HepG2 (cell line): ENCODE data around the gene GPR158. TPM values are rescaled to one million over a fixed set of nuclear protein-coding genes. Genes with fewer than 3 reads are reported as not detected.

Experiments
- ATAC-seq: fragments of 200-7000 bp; cut with Tn5 transposase; 3 replicates; pipeline ENCODE4 v1.9.1; 2020; ENCODE audit warnings: mild to moderate bottlenecking, moderate library complexity
- BruUV-seq: library from RNA; stranded (reverse); fragments of 400-500 nt; replicated peaks from 2 replicates; lab custom pipeline; 2021; lab: Mats Ljungman, UMichigan
- CTCF ChIA-PET: fragments of 300-600 bp; formaldehyde crosslinking; extraction: SDS; loops from one replicate; lab custom pipeline; 2021; ENCODE audit warnings: low total read pairs, inconsistent platforms, low intra/inter-chr PET ratio; lab: Yijun Ruan, JAX
- POLR2A ChIA-PET: fragments of 350-600 bp; sonication (Branson Sonifier 250); formaldehyde crosslinking; loops from one replicate; lab custom pipeline; 2020; ENCODE audit warnings: antibody characterized with exemption, inconsistent platforms; lab: Yijun Ruan, JAX
- DNase-seq: peaks from one replicate; pipeline ENCODE4 v3.0.0-alpha.2; 2015; ENCODE audit warnings: low spot score
- FAIRE-seq: peaks from 3 replicates; lab custom pipeline; 2011; peaks lifted over from hg19 to GRCh38; lab: Jason Lieb, UNC
- H2AFZ ChIP-seq: one replicate; pipeline ENCODE4 v1.6.1; 2011; ENCODE audit warnings: low read length, inconsistent platforms
- H3K27ac ChIP-seq: fragments of 300-600 bp; 3 replicates; pipeline ENCODE4 v1.8.0; 2011; ENCODE audit warnings: mixed run types, mild to moderate bottlenecking, mixed read lengths, low read length, inconsistent platforms; ENCODE audit not compliant: insufficient read depth; ENCODE audit errors: extremely low read length
- H3K27me3 ChIP-seq, 2 experiments: fragments of 200-600 bp in 1 of 2; 2 replicates in 1 of 2; 3 replicates in 1 of 2; pipeline versions ENCODE4 v1.6.0 to v1.8.0; 2011; ENCODE audit warnings: low read length in 2 of 2, mild to moderate bottlenecking in 2 of 2, moderate library complexity in 2 of 2, inconsistent platforms in 1 of 2; ENCODE audit not compliant: insufficient read depth in 2 of 2, control insufficient read depth in 1 of 2
- H3K36me3 ChIP-seq, 2 experiments: fragments of 200-600 bp in 1 of 2; replicated peaks in 1 of 2; 2 replicates in 1 of 2; 3 replicates in 1 of 2; pipeline versions ENCODE4 v1.5.1 to v1.8.0; 2011; ENCODE audit warnings: low read length in 2 of 2, inconsistent platforms in 1 of 2; ENCODE audit not compliant: insufficient read depth in 2 of 2, control insufficient read depth in 1 of 2
- H3K4me1 ChIP-seq: 2 replicates; pipeline ENCODE4 v1.5.1; 2012; ENCODE audit warnings: low read length, inconsistent platforms; ENCODE audit not compliant: insufficient read depth
- H3K4me2 ChIP-seq: 2 replicates; pipeline ENCODE4 v1.6.0; 2011; ENCODE audit warnings: low read depth, low read length, inconsistent platforms
- H3K4me3 ChIP-seq, 3 experiments: fragments of 200-600 bp in 1 of 3; sonication (generic), shearing (Covaris generic) in 1 of 3; replicated peaks in 1 of 3; 2 replicates each; pipeline ENCODE4 v1.5.1; 2011 to 2016; ENCODE audit warnings: low read length in 3 of 3, inconsistent platforms in 2 of 3, low read depth in 2 of 3, mild to moderate bottlenecking in 2 of 3, control low read depth in 1 of 3, mixed read lengths in 1 of 3; ENCODE audit not compliant: insufficient read depth in 1 of 3
- H3K79me2 ChIP-seq: one replicate; pipeline ENCODE4 v1.6.1; 2011; ENCODE audit warnings: low read length, inconsistent platforms; ENCODE audit not compliant: insufficient read depth
- H3K9ac ChIP-seq: 2 replicates; pipeline ENCODE4 v1.6.0; 2011; ENCODE audit warnings: mild to moderate bottlenecking, low read depth, low read length, inconsistent platforms; ENCODE audit not compliant: insufficient read depth
- H3K9me3 ChIP-seq: 2 replicates; pipeline ENCODE4 v1.5.1; 2012; ENCODE audit warnings: mild to moderate bottlenecking, low read length
- H4K20me1 ChIP-seq: 2 replicates; pipeline ENCODE4 v1.6.0; 2011; ENCODE audit warnings: inconsistent platforms, mild to moderate bottlenecking, low read length, moderate library complexity; ENCODE audit not compliant: insufficient read depth
- FOXC1 ChIP-seq: sonication (generic); formaldehyde crosslinking; IDR thresholded peaks from 2 replicates; pipeline ENCODE4 v1.8.0; 2022; ENCODE audit warnings: mild to moderate bottlenecking, missing genetic modification reagents, borderline replicate concordance
- GZF1 ChIP-seq: sonication (generic); formaldehyde crosslinking; IDR thresholded peaks from 2 replicates; pipeline ENCODE4 v1.5.1; 2020; ENCODE audit warnings: mild to moderate bottlenecking, missing genetic modification reagents
- SMAD1 ChIP-seq: sonication (generic); formaldehyde crosslinking; IDR thresholded peaks from 2 replicates; pipeline ENCODE4 v1.4.0; 2020; ENCODE audit warnings: missing genetic modification reagents, low read depth, mild to moderate bottlenecking, borderline replicate concordance
- TAF1 ChIP-seq: sonication (generic); formaldehyde crosslinking; IDR thresholded peaks from 2 replicates; pipeline ENCODE4 v1.4.0; 2020; ENCODE audit warnings: missing genetic modification reagents
- TCF7 ChIP-seq: sonication (generic); IDR thresholded peaks from 2 replicates; pipeline ENCODE4 v1.6.1; 2016; ENCODE audit warnings: antibody characterized with exemption, low read depth
- ZKSCAN1 ChIP-seq: fragments of 150-350 bp; IDR thresholded peaks from 2 replicates; pipeline ENCODE4 v1.6.1; 2014; ENCODE audit warnings: low read length
- ZNF207 ChIP-seq: fragments of 450-650 bp; IDR thresholded peaks from 2 replicates; pipeline ENCODE4 v1.6.1; 2016; ENCODE audit warnings: antibody characterized with exemption, borderline replicate concordance
- ZNF558 ChIP-seq: sonication (generic); formaldehyde crosslinking; IDR thresholded peaks from 2 replicates; pipeline ENCODE4 v1.9.0; 2022; ENCODE audit warnings: mild to moderate bottlenecking, missing genetic modification reagents, borderline replicate concordance
- ZNF562 ChIP-seq: sonication (generic); formaldehyde crosslinking; IDR thresholded peaks from 2 replicates; pipeline ENCODE4 v1.8.0; 2022; ENCODE audit warnings: missing genetic modification reagents, borderline replicate concordance
- ZNF790 ChIP-seq: sonication (generic); formaldehyde crosslinking; IDR thresholded peaks from 2 replicates; pipeline ENCODE4 v1.8.0; 2022; ENCODE audit warnings: missing genetic modification reagents, mild to moderate bottlenecking, borderline replicate concordance
- WGBS: methylation state at CpG from one replicate; pipeline ENCODE4 v1.1.6; 2017; ENCODE audit warnings: low lambda C conversion rate; 5-methylcytosine and 5-hydroxymethylcytosine counted together
- in situ Hi-C: cut with HindIII; loops from 2 replicates; pipeline ENCODE4 v1.10.0; 2017; ENCODE audit warnings: low pct_unique_long_range_greater_than_20kb; ENCODE audit not compliant: extremely low pct_ligation_motif_present
- intact Hi-C: fragments of 100-400 bp; cut with micrococcal nuclease; formaldehyde crosslinking; loops from one replicate; pipeline ENCODE4 v1.10.0; 2022; ENCODE audit not compliant: unreplicated experiment
- polyA plus RNA-seq, 8 experiments: library from polyadenylated mRNA; depleted of rRNA in 3 of 8; stranded (reverse) in 7 of 8; unstranded in 1 of 8; fragments of >200 nt; fragmentation: Illumina TruSeq in 4 of 8; extraction: Trizol in 4 of 8; gene quantifications; 2 replicates each; pipeline versions ENCODE4 v1.2.1 to v1.2.3, GENCODE V29; 2011 to 2016; ENCODE audit warnings: low read depth in 4 of 8, missing spikeins in 1 of 8, mixed read lengths in 1 of 8; ENCODE audit not compliant: insufficient read depth in 1 of 8
- total RNA-seq, 5 experiments: library from RNA; depleted of rRNA; stranded (reverse); fragments of >200 nt; fragmentation: Illumina TruSeq; extraction: Trizol; gene quantifications; 2 replicates each; pipeline ENCODE4 v1.2.3, GENCODE V29; 2016; ENCODE audit warnings: low read depth in 1 of 5
- TF ChIP-seq, protein P1 (sequence below): sonication (generic); formaldehyde crosslinking; conservative IDR thresholded peaks from 2 replicates; pipeline ENCODE4 v1.8.0; 2022; ENCODE audit warnings: low read depth, missing genetic modification reagents

GPR158 gene
- total and polyA plus RNA-seq, 2 of the 13 experiments (the other 11 are each of a cell fraction or from before 2014, with no cell fraction given), result not detected

DNA sequence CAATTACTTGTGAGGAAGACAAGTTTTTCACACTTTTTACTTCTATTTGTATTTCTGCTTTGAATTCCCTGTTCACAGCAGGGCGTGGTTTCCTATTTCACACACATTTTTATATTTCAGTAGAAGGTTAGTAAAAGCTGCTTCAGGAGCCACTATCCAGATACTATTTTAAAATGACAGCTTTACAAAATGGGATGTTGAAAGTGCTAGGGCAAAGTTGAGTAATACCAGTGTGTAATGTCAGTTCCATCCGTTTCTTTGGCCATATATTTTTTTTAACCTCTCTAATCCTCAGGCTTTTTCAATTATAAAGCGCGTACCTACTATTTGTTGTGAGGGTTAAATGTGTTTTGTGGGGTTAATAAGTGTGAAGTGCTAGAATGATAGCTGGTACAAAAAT lies 276.6 kb downstream of the GPR158 start:
- WGBS, result 12% methylated on average over 4 of the region's 4 CpGs
- Histone ChIP-seq H3K4me1 (no peaks in the 10 kb centered on the region), H4K20me1 (no peaks in the 10 kb centered on the region), H3K36me3 (no peaks in the 10 kb centered on the region), H3K4me2 (no peak overlapping the region), H3K27me3 (no peaks in the 10 kb centered on the region; a peak in 1 of 5 replicates), H3K27ac (no peak overlapping the region), H3K9me3 (peaks cover 4% of the 10 kb centered on the region; the same call in 1 of the 2 replicates)
- ChIA-PET POLR2A (no interaction called here), CTCF (no interaction called here)
- no peak for DNase-seq
- ATAC-seq, result no peak
- no peak for FAIRE-seq
- no peak for TF ChIP-seq TCF7
- no peak for TF ChIP-seq ZNF790
- TF ChIP-seq TAF1 (CRISPR knock-in tag), result no peak
- TF ChIP-seq ZKSCAN1, result no peak
- no peak for TF ChIP-seq GZF1
- TF ChIP-seq FOXC1 (CRISPR knock-in tag), result no peak
- TF ChIP-seq, protein P1, sequence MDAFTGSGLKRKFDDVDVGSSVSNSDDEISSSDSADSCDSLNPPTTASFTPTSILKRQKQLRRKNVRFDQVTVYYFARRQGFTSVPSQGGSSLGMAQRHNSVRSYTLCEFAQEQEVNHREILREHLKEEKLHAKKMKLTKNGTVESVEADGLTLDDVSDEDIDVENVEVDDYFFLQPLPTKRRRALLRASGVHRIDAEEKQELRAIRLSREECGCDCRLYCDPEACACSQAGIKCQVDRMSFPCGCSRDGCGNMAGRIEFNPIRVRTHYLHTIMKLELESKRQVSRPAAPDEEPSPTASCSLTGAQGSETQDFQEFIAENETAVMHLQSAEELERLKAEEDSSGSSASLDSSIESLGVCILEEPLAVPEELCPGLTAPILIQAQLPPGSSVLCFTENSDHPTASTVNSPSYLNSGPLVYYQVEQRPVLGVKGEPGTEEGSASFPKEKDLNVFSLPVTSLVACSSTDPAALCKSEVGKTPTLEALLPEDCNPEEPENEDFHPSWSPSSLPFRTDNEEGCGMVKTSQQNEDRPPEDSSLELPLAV (CRISPR knock-in tag), result no peak
- TF ChIP-seq SMAD1 (CRISPR knock-in tag), result no peak
- TF ChIP-seq ZNF207, result no peak
- TF ChIP-seq ZNF562 (CRISPR knock-in tag), result no peak
- TF ChIP-seq ZNF558 (CRISPR knock-in tag), result no peak
- TF ChIP-seq, all 625 proteins: peak for 0
- intact Hi-C loops (no loop called here), in situ Hi-C loops (no loop called here)
- H2AFZ ChIP-seq, result no peak overlapping the region
- no TSS peak for BruUV-seq
- H3K79me2 ChIP-seq, result no peaks in the 10 kb centered on the region
- H3K4me3 ChIP-seq, result no peak overlapping the region
- H3K9ac ChIP-seq, result no peak overlapping the region
